ENCODE measurements around the gene CPNE9. TPM values are rescaled to one million over a fixed set of nuclear protein-coding genes. Genes with fewer than 3 reads are reported as not detected.

Gene CPNE9
- total and polyA plus RNA-seq, 2 donors (not counting 1 experiment from before 2014, with no cell fraction given), result under 0.01 TPM; not detected in 1

DNA sequence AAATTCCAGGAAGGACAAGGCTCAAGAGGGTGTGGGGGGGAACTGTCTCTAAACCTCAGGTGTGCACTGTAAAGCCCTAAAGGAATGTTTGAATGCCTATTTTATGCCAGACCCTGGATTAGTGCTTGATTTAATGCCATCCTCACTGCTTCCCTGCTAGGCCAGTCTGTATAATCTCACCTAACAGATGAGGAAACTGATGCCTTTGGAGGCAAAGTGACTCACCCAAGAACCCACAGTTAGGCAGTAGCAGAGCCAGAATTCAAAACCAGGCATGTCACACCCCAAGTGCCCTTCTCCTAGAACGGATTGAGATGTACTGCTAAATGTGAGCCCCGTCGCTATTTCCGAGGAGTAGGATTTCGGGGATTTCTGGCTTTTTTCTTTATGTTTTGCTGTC is 58.3 kb downstream of the CPNE9 start:
- Histone ChIP-seq H3K9me3 (ENCODE audit: control insufficient read depth, insufficient read depth, low read depth, low read length) (no peaks in the 10 kb centered on the region), H3K9ac (ENCODE audit: insufficient read depth, low read length) (no peak overlapping the region), H3K79me2 (ENCODE audit: control insufficient read depth, insufficient read depth, low read length) (no peaks in the 10 kb centered on the region), H3K36me3 (ENCODE audit: control insufficient read depth, insufficient read depth, low read length) (peaks cover 10% of the 10 kb centered on the region), H3K4me1 (ENCODE audit: control insufficient read depth, extremely low read depth, insufficient read depth, low read length) (no peaks in the 10 kb centered on the region), H3K27ac (ENCODE audit: insufficient read depth, low read length) (no peak overlapping the region), H3K4me3 (replicated peaks in 1 of 4; ENCODE audit: control extremely low read depth in 1 of 4, insufficient read depth in 1 of 4, low read depth in 3 of 4, low read length in 4 of 4) (no peak overlapping the region), H4K20me1 (ENCODE audit: control insufficient read depth, extremely low read depth, insufficient read depth, low read length) (no peaks in the 10 kb centered on the region), H3K4me2 (ENCODE audit: extremely low read depth, insufficient read depth, low read length) (no peak overlapping the region), H2AFZ (ENCODE audit: low read length) (no peak overlapping the region), H3K27me3 (ENCODE audit: control insufficient read depth, insufficient read depth, low read length) (no peaks in the 10 kb centered on the region)
- TF ChIP-seq, protein P1, sequence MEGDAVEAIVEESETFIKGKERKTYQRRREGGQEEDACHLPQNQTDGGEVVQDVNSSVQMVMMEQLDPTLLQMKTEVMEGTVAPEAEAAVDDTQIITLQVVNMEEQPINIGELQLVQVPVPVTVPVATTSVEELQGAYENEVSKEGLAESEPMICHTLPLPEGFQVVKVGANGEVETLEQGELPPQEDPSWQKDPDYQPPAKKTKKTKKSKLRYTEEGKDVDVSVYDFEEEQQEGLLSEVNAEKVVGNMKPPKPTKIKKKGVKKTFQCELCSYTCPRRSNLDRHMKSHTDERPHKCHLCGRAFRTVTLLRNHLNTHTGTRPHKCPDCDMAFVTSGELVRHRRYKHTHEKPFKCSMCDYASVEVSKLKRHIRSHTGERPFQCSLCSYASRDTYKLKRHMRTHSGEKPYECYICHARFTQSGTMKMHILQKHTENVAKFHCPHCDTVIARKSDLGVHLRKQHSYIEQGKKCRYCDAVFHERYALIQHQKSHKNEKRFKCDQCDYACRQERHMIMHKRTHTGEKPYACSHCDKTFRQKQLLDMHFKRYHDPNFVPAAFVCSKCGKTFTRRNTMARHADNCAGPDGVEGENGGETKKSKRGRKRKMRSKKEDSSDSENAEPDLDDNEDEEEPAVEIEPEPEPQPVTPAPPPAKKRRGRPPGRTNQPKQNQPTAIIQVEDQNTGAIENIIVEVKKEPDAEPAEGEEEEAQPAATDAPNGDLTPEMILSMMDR (conservative IDR thresholded peaks at IDR 0.05 in 1 of 2, IDR thresholded peaks at IDR 0.05 in 1 of 2; ENCODE audit: low read depth in 1 of 2, low read length in 2 of 2), result no peak
- no peak for TF ChIP-seq EZH2 (IDR thresholded peaks at IDR 0.05; ENCODE audit: low read length, missing control alignments)
- no peak for DNase-seq (ENCODE audit: low read depth in 2 of 2)

DNA sequence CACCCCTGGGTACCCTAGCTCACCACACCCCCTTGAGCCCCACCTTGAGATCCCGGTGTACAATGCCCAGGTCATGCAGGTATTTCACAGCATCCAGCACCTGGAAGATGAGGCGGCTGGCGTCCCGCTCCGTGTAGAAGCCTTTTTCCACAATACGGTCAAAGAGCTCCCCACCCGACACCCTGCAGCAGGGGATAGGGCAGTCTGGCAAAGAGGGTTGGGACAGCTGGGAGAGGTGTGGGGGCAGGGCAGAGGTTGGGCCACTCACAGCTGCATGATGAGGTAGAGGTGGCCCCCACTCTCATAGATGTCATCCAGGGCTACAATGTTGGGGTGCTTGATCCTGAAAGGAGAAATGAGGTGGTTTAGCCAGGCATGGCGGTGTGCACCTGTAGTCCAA is 59.2 kb downstream of the CPNE9 start:
- Histone ChIP-seq H3K27me3 (ENCODE audit: control insufficient read depth, insufficient read depth, low read length) (no peaks in the 10 kb centered on the region), H3K27ac (ENCODE audit: insufficient read depth, low read length) (no peak overlapping the region), H3K9ac (ENCODE audit: insufficient read depth, low read length) (no peak overlapping the region), H3K36me3 (ENCODE audit: control insufficient read depth, insufficient read depth, low read length) (peaks cover 2% of the 10 kb centered on the region), H3K9me3 (ENCODE audit: control insufficient read depth, insufficient read depth, low read depth, low read length) (no peaks in the 10 kb centered on the region), H3K79me2 (ENCODE audit: control insufficient read depth, insufficient read depth, low read length) (no peaks in the 10 kb centered on the region), H2AFZ (ENCODE audit: low read length) (no peak overlapping the region), H3K4me3 (replicated peaks in 1 of 4; ENCODE audit: control extremely low read depth in 1 of 4, insufficient read depth in 1 of 4, low read depth in 3 of 4, low read length in 4 of 4) (no peak overlapping the region), H4K20me1 (ENCODE audit: control insufficient read depth, extremely low read depth, insufficient read depth, low read length) (no peaks in the 10 kb centered on the region), H3K4me1 (ENCODE audit: control insufficient read depth, extremely low read depth, insufficient read depth, low read length) (no peaks in the 10 kb centered on the region), H3K4me2 (ENCODE audit: extremely low read depth, insufficient read depth, low read length) (no peak overlapping the region)
- no peak for DNase-seq (ENCODE audit: low read depth in 2 of 2)
- TF ChIP-seq EZH2 (IDR thresholded peaks at IDR 0.05; ENCODE audit: low read length, missing control alignments), result no peak
- TF ChIP-seq, protein P1 (conservative IDR thresholded peaks at IDR 0.05 in 1 of 2, IDR thresholded peaks at IDR 0.05 in 1 of 2; ENCODE audit: low read depth in 1 of 2, low read length in 2 of 2), result no peak

DNA sequence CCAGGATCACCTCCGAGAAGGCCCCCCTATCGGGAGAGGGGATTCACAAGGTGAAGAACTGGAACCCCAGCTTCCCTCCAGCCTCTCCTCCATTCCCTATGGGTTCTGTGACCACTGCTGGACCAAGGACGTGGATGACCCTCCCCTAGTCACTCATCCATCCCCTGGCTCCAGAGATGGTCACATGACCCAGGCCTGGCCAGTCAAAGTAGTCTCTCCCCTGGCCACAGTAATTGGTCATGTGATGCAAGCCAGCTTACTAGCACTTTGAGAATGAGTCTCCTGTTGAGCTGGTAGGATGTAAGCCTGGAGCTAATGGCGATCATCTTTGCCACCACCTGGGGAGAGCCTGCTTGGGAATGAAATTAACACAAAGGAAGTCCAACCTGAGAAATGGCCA is 62.2 kb downstream of the CPNE9 start:
- Histone ChIP-seq H3K79me2 (ENCODE audit: control insufficient read depth, insufficient read depth, low read length) (peaks cover 8% of the 10 kb centered on the region), H4K20me1 (ENCODE audit: control insufficient read depth, extremely low read depth, insufficient read depth, low read length) (no peaks in the 10 kb centered on the region), H3K9me3 (ENCODE audit: control insufficient read depth, insufficient read depth, low read depth, low read length) (no peaks in the 10 kb centered on the region), H3K4me3 (replicated peaks in 1 of 4; ENCODE audit: control extremely low read depth in 1 of 4, insufficient read depth in 1 of 4, low read depth in 3 of 4, low read length in 4 of 4) (no peak overlapping the region), H3K4me2 (ENCODE audit: extremely low read depth, insufficient read depth, low read length) (no peak overlapping the region), H3K36me3 (ENCODE audit: control insufficient read depth, insufficient read depth, low read length) (no peaks in the 10 kb centered on the region), H2AFZ (ENCODE audit: low read length) (no peak overlapping the region), H3K4me1 (ENCODE audit: control insufficient read depth, extremely low read depth, insufficient read depth, low read length) (peaks cover 10% of the 10 kb centered on the region), H3K9ac (ENCODE audit: insufficient read depth, low read length) (no peak overlapping the region), H3K27me3 (ENCODE audit: control insufficient read depth, insufficient read depth, low read length) (no peaks in the 10 kb centered on the region), H3K27ac (ENCODE audit: insufficient read depth, low read length) (no peak overlapping the region)
- DNase-seq (ENCODE audit: low read depth in 2 of 2), result no peak
- TF ChIP-seq, protein P1 (conservative IDR thresholded peaks at IDR 0.05 in 1 of 2, IDR thresholded peaks at IDR 0.05 in 1 of 2; ENCODE audit: low read depth in 1 of 2, low read length in 2 of 2), result no peak
- TF ChIP-seq EZH2 (IDR thresholded peaks at IDR 0.05; ENCODE audit: low read length, missing control alignments), result no peak

Measured in fibroblast of lung (primary cell).